ENCODE measurements around the gene KCMF1.

Gene KCMF1

DNA sequence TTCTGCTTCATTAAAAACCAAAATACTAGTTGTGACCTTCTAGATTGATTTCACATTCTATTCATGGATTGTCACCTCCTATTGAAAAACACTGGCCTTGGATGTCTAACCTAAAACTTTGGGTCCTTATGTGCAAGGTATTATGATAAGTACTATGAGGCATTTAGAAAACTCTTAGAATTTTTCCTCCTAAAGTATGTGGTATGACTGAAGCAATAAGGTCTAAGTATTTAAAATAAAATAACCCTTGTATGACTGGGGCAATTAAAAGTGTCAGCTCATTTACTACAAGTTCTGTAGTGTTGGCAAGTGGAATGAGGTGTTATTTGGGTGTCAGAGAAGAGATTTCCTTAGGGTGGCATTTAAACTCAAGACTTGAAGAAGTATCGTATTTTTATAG lies 15.1 kb downstream of the KCMF1 start:
- DNase-seq, result no peak

DNA sequence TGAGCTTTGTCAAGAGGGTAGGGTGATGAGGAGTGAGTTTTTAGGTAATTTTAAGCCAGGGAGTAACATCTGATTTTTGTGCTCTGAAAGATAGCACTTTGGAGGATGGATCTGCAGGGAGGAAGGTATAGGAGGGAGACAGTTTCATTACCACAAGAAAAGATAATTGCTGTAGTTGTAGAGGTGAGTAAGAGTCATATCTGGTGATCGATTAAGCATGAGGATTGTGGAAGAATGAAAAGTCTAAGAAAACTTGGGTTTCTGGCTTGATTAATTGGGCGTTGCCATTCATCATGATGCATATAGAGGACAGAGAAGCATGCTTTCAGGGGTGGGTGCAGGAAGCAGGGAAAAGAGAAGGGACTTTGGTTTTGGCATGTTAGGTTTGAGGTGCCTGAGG lies 18.5 kb downstream of the KCMF1 start:
- DNase-seq, result no peak

DNA sequence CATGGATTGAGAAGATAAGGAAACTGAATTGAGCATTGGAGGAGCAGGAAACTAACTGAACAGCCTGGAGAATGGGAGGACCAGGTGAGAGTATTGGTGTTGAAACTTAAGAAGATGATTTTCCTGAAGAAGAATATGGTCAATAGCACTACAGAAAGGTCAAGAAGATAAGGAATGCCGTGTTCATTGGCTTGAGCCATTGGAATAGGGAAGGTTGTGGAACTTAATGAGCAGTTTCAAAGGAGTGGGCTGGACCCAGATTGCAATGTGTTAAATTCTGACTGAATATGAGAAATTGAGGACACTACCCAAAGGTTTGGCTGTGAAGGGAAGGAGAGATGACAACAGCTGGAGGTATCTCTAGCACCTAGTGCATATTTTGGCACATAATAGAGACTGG lies 19.0 kb downstream of the KCMF1 start:
- no peak for DNase-seq

DNA sequence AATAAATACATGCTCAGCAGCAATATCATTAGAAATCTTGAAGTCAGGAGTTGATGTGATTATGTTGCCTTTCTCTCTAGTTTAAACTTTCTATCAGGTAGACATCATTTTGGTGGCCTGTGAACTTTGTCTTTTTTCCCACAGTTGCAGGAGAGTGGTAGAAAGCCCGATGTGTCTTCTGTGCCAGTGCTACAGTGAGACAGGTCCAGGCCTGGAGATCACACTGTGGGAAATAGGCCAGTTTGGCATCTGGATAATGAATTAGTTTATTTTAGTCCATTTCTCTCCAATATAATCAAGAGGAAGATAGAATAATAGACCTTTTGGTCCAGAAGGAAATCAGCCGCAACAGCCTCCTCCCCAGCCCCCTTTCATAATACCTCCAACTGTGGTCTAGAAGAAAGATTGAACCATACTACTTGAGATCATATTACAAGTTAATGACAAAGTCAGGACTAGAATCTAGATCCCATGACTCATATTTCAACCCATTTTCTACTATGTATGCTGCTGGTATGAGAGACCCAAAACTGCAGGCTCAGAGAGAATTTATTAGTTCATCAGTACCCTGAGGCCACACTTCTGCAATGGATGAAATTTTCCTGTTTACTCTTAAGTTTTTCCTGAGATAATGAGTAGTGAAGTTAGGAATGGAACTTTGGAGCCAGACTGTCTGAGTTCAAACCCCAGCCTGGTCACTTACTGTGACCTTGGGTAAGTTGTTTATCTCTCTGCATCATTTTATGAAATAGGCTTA lies 20.6 kb downstream of the KCMF1 start:
- no peak for DNase-seq

DNA sequence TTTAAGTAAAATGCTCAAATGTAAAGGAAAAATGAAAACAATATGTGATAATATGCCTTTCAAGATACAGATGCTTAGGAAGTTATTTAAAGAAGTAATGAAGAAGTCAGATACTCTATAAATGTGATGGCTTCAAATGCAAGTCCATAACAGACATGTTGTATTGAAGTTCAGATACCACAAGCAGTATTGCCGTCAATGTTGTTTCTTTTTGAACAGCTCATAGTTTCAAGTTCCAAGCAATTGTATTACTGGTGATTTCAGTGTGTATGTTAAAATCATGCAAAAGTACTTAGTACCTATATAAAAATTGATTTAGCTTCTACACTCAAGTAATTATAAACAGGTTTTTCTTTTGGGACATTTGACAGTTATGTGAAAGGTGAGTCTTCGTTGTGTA lies 24.9 kb downstream of the KCMF1 start:
- no peak for DNase-seq

DNA sequence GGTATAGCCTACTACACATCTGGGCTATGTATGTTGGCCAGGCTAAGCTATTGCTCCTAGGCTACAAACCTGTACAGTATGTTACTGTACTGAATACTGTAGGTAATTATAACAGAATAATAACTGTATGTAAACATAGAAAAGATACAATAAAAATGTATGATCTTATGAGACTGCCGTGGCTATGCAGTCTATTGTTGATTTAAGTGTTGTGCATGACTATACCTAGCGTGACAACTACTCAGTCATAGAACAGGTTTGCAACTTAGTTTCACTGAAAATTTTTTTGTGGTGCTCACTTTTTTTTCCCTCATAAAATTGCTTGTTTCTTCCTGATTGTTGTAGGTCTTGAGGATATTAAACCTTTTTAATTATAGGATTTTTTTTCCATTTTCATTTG lies 25.9 kb downstream of the KCMF1 start:
- no peak for DNase-seq

DNA sequence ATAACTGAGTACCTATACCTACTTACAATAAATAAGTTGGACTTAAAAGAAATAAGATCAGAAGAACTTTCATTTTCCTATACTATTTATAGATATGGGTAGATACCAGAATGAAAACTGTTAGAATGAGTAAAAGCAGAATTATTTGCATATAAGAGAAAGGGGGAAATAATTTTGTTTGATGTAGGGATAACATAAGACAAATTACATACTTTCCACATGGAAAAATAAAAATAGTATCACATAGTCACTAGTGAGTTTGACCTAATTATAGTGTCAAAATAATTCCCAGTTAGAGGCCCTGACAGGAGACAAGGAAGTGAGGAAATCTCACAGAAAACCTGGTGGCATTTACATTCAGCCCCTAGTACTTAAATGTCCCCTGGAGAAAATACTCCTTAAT lies 28.6 kb downstream of the KCMF1 start:
- DNase-seq, result no peak

DNA sequence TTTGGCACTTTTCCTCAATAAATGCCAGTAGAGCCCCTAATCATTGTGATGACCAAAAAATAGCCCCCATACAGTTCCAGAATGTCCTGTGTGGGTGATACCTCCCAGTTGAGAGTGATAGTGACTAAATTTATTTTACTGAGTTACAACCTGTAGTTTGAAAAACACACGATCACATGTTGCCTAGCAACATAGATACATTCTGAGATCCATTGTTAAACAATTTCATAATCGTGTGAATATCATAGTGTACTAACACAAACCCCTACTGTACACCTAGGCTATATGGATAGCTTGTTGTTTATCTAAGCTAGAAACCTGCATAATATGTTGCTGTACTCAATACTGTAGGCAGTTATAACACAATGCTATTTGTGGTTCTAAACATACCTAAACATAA lies 30.6 kb downstream of the KCMF1 start:
- DNase-seq, result no peak

DNA sequence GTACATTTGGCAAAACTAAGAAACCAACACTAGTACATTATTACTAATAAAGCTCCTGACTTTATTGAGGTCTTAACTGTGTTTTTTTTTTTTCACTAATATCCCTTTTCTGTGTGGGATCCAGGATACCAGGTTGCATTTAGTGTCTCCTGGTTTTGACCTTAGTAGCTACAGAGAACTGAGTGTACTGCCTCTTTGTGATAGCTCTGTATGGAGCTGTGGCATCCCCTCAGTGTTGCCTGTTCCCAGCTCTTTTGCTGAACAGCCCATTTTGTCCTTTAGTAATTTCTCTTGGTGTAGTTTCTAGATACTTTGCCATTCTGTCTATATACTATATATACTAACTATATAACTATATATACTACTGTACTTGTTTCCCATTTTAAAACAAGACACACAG lies 31.6 kb downstream of the KCMF1 start:
- no peak for DNase-seq

DNA sequence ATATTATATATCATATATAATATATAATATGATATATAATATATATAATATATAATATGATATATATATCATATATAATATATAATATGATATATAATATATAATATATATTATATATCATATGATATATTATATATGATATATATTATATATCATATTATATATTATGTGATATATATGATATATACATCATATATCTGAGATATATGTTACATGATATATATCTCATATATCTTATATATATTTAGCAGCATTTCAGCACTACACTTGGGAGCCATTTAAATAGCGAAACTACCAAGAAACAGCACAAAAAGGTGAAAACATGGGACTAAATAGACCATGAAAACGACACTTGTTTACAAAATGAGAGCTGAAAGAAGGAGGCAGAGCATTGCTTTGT lies 37.3 kb downstream of the KCMF1 start:
- no peak for DNase-seq

DNA sequence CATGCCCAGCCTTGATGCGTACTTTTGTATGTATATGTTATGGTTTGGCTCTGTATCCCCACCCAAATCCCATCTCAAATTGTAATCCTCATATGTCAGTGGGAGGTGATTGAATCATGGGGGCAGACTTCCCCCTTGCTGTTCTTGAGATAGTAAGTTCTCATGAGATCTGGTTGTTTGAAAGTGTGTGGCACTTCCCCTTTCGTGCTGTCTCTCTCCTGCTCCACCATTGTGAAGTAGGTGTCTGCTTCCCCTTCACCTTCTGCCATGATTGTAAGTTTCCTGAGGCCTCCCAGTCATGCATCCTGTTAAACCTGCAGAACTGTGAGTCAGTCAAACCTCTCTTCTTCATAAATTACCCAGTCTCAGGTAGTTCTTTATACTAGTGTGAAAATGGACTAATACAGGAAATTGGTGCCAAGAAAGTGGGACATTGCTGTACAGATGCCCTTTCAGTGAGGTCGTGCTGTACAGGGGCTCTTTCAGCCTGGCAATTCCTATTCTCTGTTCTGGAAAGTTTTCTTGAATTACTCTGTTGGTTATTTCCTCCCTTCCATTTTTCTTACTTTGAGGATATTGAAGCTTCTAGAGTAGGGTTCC lies 38.2 kb downstream of the KCMF1 start:
- no peak for DNase-seq

DNA sequence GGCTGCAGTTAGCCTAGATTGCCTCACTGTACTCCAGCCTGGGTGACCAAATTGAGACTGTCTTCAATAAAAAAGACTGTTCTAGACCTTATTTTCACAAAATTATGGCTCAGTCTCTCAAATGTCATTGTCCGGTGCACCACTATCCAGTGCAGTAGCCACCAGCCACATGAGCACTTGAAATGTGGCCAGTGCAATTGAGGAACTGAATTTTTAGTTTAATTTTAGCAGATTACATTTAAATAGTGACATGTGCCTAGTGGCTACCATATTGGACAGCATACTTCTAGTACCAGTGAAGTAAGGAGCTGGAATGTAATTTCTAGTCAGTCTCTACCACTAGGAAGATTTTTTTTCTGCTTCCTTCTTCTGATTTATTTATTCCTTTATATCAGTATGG lies 39.4 kb downstream of the KCMF1 start:
- DNase-seq, result no peak

DNA sequence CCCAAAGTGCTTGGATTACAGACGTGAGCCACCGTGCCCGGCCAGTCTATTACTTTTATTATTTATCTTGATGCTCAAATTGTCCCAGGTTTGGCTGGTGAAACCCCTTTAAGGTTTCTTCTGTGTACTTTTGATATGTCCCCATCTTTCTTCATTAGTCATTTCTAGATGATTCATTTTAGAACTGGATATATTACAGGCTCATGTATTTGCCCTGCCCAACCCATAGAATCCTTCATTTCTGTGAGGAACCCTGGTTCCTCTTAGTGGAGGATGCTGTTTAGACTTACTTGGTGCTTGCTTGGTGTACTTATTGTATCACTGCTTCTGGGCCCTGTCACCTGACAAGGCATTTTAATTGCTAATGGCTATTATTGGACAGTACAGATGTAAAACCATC lies 40.1 kb downstream of the KCMF1 start:
- DNase-seq, result no peak

DNA sequence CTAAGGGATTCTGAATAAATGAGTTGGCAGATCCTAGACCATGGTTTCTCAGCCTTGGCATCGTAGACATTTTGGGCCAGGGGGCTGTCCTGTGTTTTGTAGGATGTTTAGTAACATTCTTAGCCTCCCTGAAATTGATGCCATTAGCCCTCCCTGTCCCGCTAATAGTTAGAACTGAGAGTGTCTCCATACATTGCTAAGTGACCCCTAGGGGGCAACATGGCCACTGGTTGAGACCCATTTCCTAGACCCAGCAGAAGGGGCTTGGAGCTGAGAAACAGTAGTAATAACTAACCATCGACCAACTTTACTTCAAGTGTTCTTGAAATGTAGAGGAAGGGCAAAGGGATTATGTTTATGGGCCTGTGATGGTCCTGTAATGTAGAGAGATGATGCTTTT lies 40.8 kb downstream of the KCMF1 start:
- no peak for DNase-seq

DNA sequence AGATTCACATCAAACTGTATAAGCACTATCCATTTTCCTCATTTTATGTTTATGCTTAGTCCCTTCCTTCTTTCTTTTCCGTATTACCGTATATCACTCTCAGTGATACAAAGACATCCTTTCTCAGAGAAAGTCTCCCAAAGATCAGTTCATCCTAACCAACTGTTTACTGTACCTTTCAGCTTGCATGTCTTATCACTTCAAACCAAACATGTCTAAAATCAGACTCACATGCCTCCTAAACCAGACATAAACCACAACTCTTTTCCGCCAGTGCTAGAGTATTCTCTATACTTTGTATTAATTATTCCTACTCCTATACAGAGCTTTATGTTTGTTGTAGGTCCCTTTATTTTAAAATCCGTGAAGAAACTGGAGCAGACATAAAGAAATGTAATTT lies 41.5 kb downstream of the KCMF1 start:
- no peak for DNase-seq

DNA sequence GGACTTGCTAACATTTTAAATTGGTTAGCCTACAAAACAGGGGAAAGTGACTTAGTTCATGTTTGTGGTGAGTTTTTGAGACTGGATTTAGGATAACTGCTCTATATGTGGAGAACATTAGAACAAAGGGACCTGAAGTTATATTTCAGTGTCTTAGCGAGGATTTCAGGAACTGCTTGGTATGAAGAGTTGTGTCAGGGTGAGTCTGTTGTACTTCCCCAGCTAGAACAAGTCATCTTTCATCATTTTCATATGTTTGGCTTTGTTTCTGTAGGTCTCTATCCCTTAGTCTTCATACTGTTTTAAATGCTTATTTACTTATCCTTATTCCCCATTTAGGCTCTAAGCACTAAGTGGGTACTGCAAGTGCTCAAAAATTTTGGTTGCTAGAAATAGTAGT lies 41.9 kb downstream of the KCMF1 start:
- DNase-seq, result no peak

DNA sequence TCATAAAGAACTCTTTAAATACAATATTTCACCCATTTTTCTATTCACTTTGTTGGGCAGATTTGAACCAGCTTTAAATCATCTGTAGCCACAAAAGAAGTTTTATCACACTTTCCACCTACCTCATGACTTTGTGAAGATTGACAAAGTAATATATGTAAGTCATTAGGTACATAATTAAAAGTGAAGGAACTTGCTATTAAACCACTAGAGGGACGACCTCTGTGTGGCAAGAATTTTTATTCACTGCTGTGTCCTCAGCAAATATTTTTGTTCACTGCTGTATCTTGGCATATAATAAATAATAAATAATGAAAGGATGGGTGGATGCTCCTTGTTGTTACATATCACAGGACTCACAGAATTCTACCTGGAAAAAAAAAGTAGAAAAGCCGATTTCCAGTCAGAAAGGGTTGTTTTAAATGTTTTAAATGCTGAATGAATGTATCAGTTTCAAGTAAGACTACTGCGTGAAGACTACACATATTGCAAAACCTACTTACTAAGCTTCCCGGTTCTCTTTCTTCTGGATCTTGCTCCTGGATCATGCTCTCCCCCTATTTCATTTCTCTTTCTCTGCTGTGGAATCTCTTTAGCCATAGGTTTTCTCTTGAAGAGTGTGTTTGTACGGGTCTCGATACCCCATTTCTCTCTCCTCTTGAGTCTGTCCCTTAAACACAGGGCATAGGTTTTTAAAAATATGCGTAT lies 44.8 kb downstream of the KCMF1 start:
- DNase-seq, result no peak

DNA sequence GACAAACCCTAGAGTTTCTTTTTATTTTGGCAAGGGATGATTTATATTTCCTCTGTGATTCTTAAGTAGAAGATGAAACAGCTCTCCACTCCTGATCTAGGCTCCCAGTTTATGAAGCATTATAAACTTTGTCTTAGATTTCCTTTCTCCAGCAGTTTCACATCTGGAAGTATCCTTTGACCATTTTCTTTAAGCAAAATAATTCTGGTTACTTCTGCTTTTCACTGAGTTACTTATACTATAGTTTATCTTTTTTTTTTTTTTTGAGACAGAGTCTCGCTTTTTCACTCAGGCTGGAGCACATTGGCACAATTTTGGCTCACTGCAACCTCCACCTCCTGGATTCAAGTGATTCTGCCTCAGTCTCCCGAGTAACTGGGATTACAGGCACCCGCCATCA lies 45.5 kb downstream of the KCMF1 start:
- no peak for DNase-seq

DNA sequence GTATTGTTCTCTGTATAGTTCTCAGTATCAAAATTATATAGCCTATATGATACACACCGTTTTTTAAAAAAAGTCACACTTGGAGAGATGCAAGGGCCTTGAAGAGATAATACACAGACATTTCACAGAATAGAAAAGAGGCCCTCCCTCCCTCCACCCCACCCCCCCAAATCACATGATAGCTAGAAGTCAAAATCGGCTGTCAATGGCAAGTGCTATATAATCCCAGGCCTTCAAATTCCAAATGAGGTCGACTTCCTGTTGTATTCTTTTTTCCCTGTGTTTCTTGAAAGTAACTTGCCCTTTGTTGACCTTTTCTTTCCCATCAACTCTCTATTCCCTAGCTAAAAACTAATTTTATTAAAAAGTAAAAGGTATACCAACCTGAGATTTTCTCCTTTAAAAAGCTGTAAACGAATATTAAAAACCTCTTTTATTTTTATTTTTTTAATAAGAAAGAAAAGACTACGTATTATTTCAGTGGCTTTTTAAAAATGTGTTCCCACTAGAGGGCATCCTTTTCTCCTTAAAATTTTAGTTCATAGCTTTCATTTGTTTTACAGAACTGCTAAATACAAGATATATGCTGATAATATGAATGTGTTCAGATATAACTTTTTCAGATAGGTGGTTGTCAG lies 46.6 kb downstream of the KCMF1 start:
- no peak for DNase-seq

DNA sequence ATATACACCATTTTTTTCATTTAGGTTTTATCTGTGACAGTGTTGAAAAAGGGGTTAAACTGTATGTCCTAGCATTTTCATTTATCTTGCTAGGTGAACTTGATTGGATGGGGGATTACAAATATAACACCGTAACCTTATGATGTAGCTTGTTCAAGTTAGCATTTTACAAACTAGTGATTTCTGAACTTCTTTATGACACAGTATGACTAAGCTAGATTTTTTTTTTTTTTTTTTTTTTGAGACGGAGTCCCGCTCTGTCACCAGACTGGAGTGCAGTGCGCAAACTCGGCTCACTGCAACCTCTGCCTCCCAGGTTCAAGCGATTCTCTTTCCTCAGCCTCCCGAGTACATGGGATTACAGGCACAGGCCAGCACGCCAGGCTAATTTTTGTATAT lies 47.1 kb downstream of the KCMF1 start:
- no peak for DNase-seq

DNA sequence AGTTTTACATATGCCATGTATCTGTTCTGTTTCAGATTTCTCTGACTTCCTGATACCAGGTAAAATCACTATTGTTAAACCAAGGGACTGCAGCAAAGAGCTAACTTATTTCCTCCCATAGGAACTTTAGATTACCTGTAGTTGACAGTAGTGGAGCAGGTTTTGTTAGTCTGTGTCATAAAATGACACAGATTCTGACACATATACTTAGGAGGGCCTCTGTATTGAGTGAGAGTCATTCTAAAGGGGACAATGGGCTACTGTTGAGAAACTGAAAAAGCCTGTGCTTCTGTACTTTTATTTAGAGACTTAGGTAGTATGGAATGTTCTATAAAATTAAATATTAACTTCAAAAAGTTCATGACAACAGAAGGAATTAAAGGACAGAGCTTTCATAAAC lies 48.2 kb downstream of the KCMF1 start:
- DNase-seq, result no peak

DNA sequence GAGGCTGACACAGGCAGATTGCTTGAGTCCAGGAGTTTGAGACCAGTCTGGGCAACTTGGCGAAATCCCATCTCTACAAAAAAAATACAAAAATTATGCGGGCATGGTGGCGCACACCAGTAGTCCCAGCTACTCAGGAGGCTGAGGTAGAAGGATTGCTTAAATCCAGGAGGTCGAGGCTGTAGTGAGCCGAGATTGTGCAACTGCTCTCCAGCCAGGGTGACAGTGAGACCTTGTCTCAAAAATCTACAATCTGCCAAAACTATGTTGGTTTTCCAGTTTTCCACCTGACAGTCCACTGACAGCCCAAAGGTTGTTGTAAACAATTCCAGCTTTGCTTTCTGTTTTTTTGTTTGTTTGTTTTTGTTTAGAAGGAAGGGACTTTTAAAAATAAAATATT lies 51.3 kb downstream of the KCMF1 start:
- DNase-seq, result no peak

DNA sequence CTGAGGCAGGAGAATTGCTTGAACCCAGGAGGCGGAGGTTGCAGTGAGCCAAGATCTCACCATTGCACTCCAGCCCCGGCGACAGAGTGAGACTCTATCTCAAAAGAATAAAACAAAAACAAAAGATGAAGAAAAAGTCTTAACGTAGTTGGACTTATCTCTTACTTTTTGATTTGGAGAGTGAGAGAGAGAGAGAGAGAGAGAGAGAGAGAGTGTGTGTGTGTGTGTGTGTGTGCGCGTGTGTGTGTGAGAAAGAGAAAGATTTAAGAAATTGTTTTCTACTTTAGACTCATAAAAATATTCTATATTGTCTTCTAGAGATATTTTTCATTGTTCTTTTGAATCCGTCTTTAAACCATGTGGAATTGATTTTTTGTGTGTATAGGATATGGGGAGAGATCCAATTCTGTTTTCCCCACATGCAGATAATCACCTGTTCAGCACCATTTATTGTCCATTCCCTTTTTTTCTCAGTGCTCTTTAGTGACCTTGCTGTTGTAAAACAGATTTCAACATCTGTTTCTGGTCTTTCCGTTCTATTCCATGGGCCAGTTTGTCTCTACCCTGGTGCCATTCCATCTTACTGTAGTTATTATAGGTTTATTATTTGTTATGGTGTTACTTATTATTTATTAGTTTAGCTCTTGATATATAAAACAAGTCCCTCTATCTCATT lies 53.5 kb downstream of the KCMF1 start:
- no peak for DNase-seq

Measured in NCI-H774 (cell line).